Pons (tissue), 1 donor: ENCODE data around the gene DNMT1.

ENCODE experiments used
- DNase-seq: peaks from one replicate; pipeline ENCODE4 v3.0.0-alpha.2; 2016; ENCODE audit warnings: low spot score

Gene DNMT1

DNA sequence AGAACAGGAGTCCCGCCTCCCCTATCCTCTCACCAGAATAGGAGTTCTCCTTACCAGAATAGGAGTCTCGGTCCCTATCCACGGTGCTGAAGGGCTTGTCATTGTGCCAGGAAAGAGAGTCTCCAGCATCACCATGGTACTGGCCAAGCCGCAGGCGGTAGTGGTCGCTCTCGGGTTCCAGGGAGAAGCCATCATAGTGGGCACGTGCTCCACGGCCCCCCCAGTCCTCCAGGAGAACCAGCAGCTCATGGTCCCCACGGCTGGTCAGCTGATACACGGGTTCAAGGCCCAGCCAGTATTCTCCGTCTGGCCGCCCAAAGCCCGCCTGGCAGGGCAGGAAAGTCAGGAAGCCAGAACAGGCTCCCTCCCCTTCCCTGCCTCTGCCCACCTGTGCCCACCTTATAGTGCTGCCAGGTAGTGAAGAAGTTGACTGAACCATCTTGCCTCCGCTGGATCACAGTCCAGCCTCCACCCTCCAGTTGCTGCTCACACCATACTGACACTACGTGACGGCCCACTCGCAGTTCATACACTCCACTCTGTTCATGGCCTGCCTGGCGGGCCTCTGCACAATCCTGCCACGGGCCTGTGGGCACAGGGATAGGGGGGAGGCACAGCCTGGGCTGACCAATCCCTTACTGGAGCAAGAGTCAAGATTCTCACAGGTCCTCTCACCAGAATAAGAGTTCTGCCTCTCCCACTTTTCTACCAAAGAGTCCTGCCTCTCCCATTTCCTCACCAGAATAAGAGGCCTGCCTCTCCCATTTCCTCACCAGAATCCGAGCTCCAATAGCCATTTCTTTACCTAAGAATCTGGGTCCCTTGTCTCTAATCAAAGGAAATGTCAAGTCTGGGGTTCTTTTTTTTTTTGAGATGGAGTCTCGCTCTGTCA, 101.2 kb downstream of the DNMT1 start:
- DNase-seq, result no peak

DNA sequence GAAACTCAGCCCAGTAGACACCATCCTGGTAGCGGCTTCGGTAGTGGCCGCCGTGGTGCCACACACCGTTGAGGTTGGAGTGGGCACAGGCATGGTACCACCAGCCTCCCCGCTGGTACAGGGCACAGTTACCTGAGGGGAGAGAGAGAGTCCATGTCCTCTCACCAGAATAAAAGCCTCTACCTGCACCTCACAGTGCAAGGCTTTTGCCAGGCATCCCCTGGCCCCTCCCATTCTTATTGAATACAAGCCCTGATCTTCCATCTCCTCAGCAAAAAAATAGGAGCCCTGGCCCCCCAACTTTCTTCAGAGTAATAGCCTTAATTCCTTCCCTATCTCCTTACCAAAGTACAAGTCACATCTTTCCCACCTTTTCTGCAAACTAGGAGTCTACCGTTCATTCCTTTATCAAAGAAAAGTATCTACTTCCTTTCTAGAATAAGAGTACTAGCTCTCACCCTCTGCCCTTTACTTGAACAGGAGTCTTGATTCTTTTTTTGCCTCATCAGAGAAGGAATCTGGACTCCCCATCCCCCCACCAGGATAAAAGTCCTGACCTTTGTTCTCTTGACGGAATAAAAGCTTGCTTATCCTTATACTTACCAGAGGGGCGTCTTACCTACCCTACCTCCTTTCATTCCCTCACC, 102.0 kb downstream of the DNMT1 start:
- no peak for DNase-seq

- DNase-seq, result no peak
These were observed 102.7 kb downstream of the DNMT1 start for GRCh38 chr19:10091895-10092641.

GRCh38 chr19:10091370-10091687, 103.4 kb downstream of the DNMT1 start:
- DNase-seq, result no peak

- DNase-seq, result no peak
These were observed 104.9 kb downstream of the DNMT1 start for GRCh38 chr19:10089801-10090375.

- no peak for DNase-seq
These were observed 105.7 kb downstream of the DNMT1 start for GRCh38 chr19:10088949-10089554.

GRCh38 chr19:10087296-10088061, 107.3 kb downstream of the DNMT1 start:
- no peak for DNase-seq

DNA sequence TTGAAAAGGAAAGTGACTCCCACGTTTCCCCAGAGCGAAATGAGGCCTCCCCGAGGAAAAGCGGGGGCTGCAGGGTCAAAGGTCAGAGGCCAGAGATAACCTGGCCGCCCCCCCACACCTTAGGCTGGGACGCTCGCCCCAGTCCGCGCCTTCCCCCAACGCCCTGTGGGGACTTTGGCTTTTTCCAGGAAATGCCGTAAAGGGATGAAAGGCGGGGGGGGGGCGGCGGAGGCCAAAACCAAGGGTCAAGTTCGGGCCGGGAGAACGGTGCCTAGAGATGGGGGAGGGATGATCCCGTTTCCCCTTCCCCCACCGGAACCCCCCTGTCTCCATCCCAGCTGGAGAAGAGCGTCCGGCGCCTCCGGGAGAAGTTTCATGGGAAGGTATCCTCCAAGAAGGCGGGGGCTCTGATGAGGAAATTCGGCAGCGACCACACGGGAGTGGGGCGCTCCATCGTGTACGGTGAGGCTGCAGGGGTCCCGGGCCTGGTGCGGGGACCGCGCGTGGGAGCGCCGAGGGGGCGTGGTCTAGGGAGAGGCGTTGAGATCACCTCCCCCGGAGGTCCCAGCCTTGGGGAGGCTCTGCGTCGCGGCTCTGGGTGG, 108.1 kb downstream of the DNMT1 start:
- no peak for DNase-seq

DNA sequence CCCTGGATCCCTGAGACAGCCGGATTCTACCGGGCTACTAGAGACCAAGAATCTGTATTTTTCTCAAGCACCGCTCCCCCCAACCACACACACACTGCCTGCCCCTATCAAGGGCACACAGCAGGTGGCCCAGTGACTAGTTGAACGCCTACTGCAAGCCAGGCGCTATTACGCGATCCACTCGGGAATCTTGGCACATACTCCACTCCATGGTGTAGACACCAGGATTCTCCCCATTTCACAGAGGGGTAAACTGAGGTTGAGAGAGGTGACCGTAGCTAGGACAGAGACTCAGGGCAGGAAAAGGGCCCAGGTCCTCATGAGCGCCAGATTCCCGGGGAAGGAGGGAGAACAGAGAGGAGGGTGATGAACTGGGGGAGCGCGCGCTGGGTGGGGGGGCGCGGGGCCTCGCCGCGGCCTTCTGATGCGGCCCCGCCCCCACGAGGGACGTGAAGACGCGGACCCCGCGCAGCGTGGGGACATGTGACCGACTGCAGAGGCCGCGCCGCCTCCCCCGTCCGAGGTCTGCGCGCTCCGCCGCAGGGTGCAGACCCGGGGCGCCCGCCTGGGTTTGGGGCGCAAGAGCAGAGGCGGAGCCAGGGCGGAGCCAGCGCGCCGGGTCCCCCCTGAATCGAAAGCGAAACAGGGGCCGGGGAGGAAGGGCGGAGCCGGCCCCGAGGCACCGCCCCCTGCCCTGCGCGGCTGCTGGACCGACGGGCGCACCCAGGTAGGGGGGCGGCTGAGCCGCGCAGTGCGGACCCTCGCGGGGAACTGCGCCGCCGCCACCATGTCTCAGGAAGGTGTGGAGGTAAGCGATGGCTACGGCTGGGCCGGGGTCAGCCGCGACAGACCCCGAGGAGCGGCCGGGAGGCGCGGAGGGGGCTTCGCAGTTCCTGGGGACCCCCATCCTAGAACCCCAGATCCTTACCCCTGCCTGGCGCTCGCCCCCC, 108.8 kb downstream of the DNMT1 start, which contains the start of gene SHFL:
SHFL (plus strand) TSS at position 677 of the 950 bp plus-strand sequence; CDS start at position 788, 111 bp downstream.
- DNase-seq, result peak; percentile 39

DNA sequence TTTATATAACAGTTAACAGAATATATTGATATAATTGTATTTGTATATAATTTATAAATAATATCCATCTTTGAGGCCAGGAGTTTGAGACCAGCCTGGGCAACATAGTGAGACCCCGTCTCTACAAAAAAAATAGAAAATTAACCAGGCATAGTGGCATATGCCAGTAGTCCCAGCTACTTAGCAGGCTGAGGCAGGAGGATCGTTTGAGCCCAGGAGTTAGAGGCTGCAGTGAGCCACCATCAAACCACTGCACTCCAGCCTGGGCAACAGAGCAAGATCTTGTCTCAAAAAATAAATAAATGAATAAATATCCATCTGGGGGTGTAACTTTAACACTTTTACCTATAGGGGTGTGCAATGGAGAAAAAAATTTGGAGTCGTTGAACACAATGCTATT, 110.0 kb downstream of the DNMT1 start:
- no peak for DNase-seq

- DNase-seq, result no peak
These were observed 110.8 kb downstream of the DNMT1 start for GRCh38 chr19:10083911-10084310.
